ENCODE measurements around the gene IFITM5.
"Not testable (repeated sequence)": the region's sequence is repeated elsewhere in the genome, so short reads cannot be mapped to it uniquely, and the experiment has no call there.

The IFITM5 gene

DNA sequence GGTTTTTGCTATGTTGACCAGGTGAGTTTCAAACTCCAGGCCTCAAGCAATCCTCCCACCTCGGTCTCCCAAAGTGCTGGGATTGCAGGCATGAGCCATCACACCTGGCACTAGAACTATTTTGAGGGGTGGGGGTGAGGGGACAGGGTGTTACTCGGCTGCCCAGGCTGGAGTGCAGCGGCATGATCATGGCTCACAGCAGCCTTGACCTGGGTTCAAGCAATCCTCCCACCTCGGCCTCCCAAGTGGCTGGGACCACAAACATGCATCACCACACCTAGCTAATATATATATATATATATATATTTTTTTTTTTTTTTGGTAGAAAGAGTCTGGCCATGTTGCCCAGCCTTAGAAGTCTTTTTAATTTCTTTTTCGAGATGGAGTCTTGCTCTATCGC lies 38.4 kb upstream of the IFITM5 start:
- DNase-seq (ENCODE audit: insufficient read length, low spot score) (no peak), FAIRE-seq (no peak)
- TF ChIP-seq, protein P1, sequence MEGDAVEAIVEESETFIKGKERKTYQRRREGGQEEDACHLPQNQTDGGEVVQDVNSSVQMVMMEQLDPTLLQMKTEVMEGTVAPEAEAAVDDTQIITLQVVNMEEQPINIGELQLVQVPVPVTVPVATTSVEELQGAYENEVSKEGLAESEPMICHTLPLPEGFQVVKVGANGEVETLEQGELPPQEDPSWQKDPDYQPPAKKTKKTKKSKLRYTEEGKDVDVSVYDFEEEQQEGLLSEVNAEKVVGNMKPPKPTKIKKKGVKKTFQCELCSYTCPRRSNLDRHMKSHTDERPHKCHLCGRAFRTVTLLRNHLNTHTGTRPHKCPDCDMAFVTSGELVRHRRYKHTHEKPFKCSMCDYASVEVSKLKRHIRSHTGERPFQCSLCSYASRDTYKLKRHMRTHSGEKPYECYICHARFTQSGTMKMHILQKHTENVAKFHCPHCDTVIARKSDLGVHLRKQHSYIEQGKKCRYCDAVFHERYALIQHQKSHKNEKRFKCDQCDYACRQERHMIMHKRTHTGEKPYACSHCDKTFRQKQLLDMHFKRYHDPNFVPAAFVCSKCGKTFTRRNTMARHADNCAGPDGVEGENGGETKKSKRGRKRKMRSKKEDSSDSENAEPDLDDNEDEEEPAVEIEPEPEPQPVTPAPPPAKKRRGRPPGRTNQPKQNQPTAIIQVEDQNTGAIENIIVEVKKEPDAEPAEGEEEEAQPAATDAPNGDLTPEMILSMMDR (IDR thresholded peaks at IDR 0.05; ENCODE audit: insufficient read depth, missing control alignments): no peak

DNA sequence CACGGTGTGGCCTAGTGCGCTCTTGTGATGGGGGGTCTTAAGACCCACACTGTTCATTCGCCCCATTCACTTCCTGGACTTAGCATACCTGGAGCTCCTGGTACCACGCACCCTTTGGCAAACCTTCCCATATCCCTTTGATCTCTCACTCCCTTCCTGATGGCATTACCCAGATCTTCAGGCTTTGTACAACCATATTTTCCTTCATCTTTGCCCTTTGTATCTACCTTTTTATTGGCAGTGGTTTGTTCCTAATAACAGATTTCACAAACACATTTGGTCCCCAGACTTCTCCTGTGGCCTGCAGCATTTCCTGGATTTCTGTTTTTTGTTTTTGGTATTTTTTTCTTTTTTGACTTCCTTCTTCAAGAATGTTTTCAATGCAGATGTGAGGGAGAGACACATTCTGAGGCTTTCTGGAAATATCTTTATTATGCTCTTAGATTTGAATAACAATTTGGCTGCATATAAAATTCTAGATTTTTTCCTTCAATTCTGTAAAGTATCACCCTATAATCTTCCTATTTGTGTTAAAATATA lies 37.4 kb upstream of the IFITM5 start:
- FAIRE-seq (no peak), DNase-seq (ENCODE audit: insufficient read length, low spot score) (no peak)
- TF ChIP-seq, protein P1 (IDR thresholded peaks at IDR 0.05; ENCODE audit: insufficient read depth, missing control alignments): no peak

DNA sequence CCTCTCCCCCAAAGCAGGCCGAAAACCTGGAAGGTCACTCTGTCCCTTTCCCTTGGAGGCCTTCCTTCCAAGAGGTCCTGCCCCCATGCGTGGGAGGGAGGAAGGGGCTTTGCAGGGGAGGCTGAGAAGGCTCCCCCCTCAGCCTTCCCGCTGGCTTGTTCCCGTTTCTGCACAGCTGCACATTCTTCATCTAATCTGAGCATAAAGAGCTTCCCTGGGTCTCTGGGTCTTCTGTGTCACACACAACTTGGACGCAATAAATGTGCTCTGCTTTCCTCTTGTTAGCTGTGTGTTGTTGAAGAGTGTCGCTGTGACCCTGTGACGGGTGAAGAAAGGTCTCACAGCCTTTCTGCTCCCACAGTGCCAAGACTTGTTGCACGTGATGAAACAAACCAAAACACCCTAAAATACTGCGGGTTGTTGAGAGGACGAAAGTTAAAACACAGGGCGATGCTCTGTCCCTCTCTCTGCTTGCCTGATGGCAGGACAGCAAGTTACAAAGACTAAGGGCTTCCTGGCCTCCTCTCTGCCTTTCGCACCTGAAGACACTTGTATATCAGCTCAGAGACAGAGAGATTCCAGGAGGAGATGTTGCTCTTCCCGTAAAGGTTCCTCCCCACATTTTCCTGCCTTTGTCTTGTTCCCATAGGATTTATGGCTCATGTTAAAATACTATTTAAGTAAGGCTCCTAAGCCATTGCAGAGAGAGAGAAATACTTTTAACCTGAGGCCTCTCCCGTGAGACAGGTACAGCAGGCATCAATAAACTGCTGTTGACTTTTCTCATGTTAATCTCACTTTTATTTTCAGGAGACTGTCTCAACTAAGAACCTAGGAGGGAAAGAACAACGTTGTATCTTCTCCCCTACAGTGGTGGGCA lies 36.7 kb upstream of the IFITM5 start:
- no peak for FAIRE-seq
- TF ChIP-seq, protein P1 (IDR thresholded peaks at IDR 0.05; ENCODE audit: insufficient read depth, missing control alignments): no peak
- no peak for DNase-seq (ENCODE audit: insufficient read length, low spot score)

DNA sequence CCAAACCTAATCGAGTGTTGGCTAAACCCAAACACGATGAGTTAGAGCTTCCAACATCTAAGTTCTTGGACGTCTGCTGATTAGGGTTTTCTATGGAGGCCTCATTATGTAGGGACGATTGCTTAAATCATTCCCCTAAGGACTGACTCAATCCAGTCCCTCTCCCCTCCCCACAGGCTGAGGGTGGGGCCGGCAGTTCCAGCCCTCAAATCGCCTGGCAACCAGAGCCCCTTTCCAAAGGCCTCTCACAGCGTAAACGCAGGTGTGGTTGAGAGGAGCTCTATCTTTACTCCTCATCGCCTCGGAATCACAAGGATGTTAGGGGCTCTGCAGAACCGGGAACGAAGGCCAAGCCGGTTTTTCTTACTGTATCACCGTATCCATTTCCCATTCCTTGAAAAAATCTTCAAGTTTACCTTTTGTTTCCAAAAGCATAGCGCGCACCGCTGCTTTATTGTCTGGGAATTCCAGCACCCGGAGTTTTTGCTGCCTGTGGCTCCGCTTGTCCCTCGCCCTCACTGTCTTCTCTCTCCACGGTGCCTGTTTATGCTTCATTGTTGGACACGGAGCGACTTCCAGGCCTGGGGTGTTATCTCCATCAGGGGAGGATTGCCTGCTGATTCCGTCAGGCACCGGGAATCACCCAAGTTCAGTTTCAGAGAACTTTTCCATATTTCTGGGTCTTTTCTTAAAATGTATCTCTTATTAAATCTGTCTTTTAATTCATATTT lies 35.1 kb upstream of the IFITM5 start:
- TF ChIP-seq, protein P1 (IDR thresholded peaks at IDR 0.05; ENCODE audit: insufficient read depth, missing control alignments): no peak
- FAIRE-seq: no peak
- no peak for DNase-seq (ENCODE audit: insufficient read length, low spot score)

DNA sequence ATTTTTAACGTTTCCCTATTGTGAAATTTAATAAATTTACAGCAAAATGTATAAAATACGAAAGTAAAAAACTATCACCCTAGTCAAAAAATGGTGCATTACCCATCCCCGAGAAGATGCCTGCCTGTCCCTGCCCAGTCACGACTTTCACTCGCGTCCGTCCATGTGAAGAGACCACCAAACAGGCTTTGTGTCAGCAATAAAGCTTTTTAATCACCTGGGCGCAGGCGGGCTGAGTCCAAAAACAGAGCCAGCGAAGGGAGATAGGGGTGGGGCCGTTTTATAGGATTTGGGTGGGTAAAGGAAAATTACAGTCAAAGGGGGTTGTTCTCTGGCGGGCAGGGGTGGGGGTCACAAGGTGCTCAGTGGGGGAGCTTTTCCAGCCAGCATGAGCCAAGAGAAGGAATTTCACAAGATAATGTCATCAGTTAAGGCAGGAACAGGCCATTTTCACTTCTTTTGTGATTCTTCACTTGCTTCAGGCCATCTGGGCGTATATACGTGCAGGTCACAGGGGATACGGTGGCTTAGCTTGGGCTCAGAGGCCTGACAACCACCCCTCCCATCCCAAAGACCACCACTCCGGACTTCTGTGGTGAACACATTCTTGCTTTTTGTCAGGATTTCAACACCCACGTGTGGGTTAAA lies 34.4 kb upstream of the IFITM5 start:
- not testable (repeated sequence) for DNase-seq (ENCODE audit: insufficient read length, low spot score)

DNA sequence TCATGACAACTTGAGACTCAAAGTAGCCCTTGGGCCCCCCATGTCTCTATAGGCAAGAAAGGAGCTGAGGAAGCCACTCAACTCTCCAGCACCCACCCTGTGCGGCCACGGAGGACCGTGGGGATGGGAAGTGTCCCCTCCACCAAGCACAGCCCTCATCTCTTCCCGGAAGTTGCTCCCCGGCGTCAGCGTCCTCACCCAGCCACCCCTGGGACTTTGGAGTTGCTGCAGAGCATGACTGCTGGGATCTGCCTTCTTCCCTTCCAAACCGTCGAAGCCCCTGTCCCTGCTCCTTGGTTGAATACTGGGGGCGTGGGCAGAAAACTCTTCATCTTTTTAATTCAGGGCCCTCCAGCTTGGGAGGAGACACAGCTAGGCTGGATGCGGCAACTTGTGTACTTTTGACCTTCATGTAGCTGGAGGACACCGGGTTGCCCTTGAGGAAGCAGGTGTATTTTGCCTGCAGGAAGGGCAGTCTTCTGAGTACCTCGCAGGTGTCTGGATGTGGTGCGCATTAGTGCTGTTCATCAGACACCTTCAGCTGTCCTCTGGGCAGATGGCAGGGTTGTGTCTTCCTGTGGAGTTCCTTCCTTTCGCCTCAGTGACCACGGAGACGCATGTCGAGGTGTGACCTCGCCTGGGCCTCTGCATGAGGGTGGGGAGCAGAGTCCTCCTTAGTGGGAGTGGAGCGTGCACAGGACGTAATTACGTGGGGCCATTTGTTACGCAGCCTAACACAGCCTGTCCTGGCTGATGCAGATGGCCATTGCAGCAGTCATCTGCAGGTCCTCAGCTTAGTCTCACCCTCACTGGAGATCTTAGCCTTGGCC lies 33.5 kb upstream of the IFITM5 start:
- no peak for DNase-seq (ENCODE audit: insufficient read length, low spot score)
- TF ChIP-seq, protein P1 (IDR thresholded peaks at IDR 0.05; ENCODE audit: insufficient read depth, missing control alignments): no peak
- no peak for FAIRE-seq

More for the DNA sequence above, 34.4 kb upstream of the IFITM5 start:
- not testable (repeated sequence) for FAIRE-seq
